Measurements from ENCODE around the gene RXRA. TPM values are rescaled to one million over a fixed set of nuclear protein-coding genes. Genes with fewer than 3 reads are reported as not detected.

RXRA gene
- total RNA-seq, 1 experiment from 2014 or later, result 29.9 TPM

- H2AK5ac ChIP-seq (ENCODE audit: insufficient read length, low read length), result no peak overlapping the region
- H2BK12ac ChIP-seq (ENCODE audit: insufficient read length, low read depth, low read length), result no peak overlapping the region
- no peak overlapping the region for H2AFZ ChIP-seq (ENCODE audit: low read length)
- peak overlapping the region; percentile 20; the same call in 1 of the 2 replicates for H3K14ac ChIP-seq (ENCODE audit: insufficient read depth, low read length)
- no peak overlapping the region for H3K18ac ChIP-seq (ENCODE audit: insufficient read length, low read depth, low read length)
- H3K27ac ChIP-seq (ENCODE audit: insufficient read length, low read depth, low read length), result no peak overlapping the region
- no peak overlapping the region for H2BK15ac ChIP-seq (ENCODE audit: low read depth, low read length)
- Mint-ChIP-seq H3K4me3 (no peak overlapping the region), H3K36me3 (ENCODE audit: insufficient read depth in 1 of 3, low read depth in 3 of 3) (no peaks in the 10 kb centered on the region; a peak in 2 of 7 replicates), H3K4me1 (peaks cover 5 to 24% of the 10 kb centered on the region in 2 experiments), H3K9me3 (no peaks in the 10 kb centered on the region), H3K27me3 (ENCODE audit: low read depth) (no peaks in the 10 kb centered on the region), H3K27ac (peak overlapping the region; percentile 90 to 92 (median 90); a peak in 6 of 7 replicates)
- no peak overlapping the region for H3T11ph ChIP-seq (ENCODE audit: low read length)
- H4K8ac ChIP-seq (replicated peaks; ENCODE audit: insufficient read length, low read depth, low read length), result no peak overlapping the region
- no peak overlapping the region for H3K4ac ChIP-seq (ENCODE audit: low read depth, low read length)
- H3K56ac ChIP-seq (ENCODE audit: insufficient read length, low read depth, low read length), result no peak overlapping the region
- H3K9me3 ChIP-seq (ENCODE audit: control insufficient read depth, low read depth, low read length), result no peaks in the 10 kb centered on the region
- H3K9ac ChIP-seq (ENCODE audit: extremely low read depth, insufficient read length, low read length), result no peak overlapping the region
- no peak overlapping the region for H3K4me2 ChIP-seq (ENCODE audit: insufficient read depth, insufficient read length, low read length)
- no peak overlapping the region for H4K5ac ChIP-seq (ENCODE audit: insufficient read length, low read depth, low read length)
- H3K27me3 ChIP-seq (ENCODE audit: insufficient read depth, low read length), result no peaks in the 10 kb centered on the region
- no peak overlapping the region for H2BK120ac ChIP-seq (ENCODE audit: low read depth, low read length, poor library complexity, severe bottlenecking)
- no peaks in the 10 kb centered on the region for H3K23me2 ChIP-seq (ENCODE audit: insufficient read length, low read depth, low read length, poor library complexity, severe bottlenecking)
- no CpG with 5 or more reads among the region's 7 CpGs for WGBS (ENCODE audit: extremely low coverage, insufficient read length, low lambda C conversion rate)
- H4K20me1 ChIP-seq (ENCODE audit: control insufficient read depth, insufficient read depth, insufficient read length), result peaks cover 2% of the 10 kb centered on the region
- H3K79me2 ChIP-seq (ENCODE audit: insufficient read depth, low read length), result no peaks in the 10 kb centered on the region; the same call in 1 of the 2 replicates
- no peak for DNase-seq
- TF ChIP-seq, protein P1, sequence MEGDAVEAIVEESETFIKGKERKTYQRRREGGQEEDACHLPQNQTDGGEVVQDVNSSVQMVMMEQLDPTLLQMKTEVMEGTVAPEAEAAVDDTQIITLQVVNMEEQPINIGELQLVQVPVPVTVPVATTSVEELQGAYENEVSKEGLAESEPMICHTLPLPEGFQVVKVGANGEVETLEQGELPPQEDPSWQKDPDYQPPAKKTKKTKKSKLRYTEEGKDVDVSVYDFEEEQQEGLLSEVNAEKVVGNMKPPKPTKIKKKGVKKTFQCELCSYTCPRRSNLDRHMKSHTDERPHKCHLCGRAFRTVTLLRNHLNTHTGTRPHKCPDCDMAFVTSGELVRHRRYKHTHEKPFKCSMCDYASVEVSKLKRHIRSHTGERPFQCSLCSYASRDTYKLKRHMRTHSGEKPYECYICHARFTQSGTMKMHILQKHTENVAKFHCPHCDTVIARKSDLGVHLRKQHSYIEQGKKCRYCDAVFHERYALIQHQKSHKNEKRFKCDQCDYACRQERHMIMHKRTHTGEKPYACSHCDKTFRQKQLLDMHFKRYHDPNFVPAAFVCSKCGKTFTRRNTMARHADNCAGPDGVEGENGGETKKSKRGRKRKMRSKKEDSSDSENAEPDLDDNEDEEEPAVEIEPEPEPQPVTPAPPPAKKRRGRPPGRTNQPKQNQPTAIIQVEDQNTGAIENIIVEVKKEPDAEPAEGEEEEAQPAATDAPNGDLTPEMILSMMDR (conservative IDR thresholded peaks at IDR 0.05), result no peak
- no peak overlapping the region for H3K23ac ChIP-seq (ENCODE audit: insufficient read length, low read depth, low read length)
- no peak overlapping the region for H2BK5ac ChIP-seq (ENCODE audit: insufficient read length, low read length)
- no peaks in the 10 kb centered on the region for H3K4me1 ChIP-seq (ENCODE audit: insufficient read depth, low read length)
- no peaks in the 10 kb centered on the region for H3K79me1 ChIP-seq (ENCODE audit: insufficient read depth, low read depth, low read length, poor library complexity, severe bottlenecking)
- no peak overlapping the region for H4K91ac ChIP-seq (ENCODE audit: insufficient read length, low read depth, low read length)
- H2BK20ac ChIP-seq (ENCODE audit: low read depth, low read length, poor library complexity, severe bottlenecking), result no peak overlapping the region
These were observed 55.0 kb downstream of the RXRA start for GRCh38 chr9:134381272-134381661.
